ENCODE measurements around the gene PLD4. TPM values are rescaled to one million over a fixed set of nuclear protein-coding genes. Genes with fewer than 3 reads are reported as not detected.

Gene PLD4
- total RNA-seq, 4 donors from 2014 or later = under 0.01 to 0.42 (median 0.31) TPM; not detected in 1

- H3K27ac ChIP-seq = peak overlapping the region; percentile 90 to 98 (median 95)
- ATAC-seq = no peak
Observed at GRCh38 chr14:104966261-104966865, 41.7 kb downstream of the PLD4 start.

GRCh38 chr14:104966981-104967385 is 42.3 kb downstream of the PLD4 start:
- 0% methylated on average over 1 of the region's 8 CpGs; no CpG with 5 or more reads in 1 of the 2 donors for WGBS, 2 donors (ENCODE audit: low coverage in 1 of 2)
- Histone ChIP-seq H3K4me3 (peak overlapping the region in 1 of 2 donors; percentile 62), H3K9me3 (no peaks in the 10 kb centered on the region), H3K27ac (peak overlapping the region; percentile 90 to 98 (median 95)), H3K27me3 (no peaks in the 10 kb centered on the region), H3K36me3 (no peaks in the 10 kb centered on the region), H3K4me1 (peaks cover 2 to 94% (median 48%) of the 10 kb centered on the region in 3 donors)
- TF ChIP-seq POLR2AphosphoS5 (IDR thresholded peaks at IDR 0.05) (no peak), EP300 (IDR thresholded peaks at IDR 0.05) (no peak), CTCF (IDR thresholded peaks at IDR 0.05) (no peak), POLR2A (IDR thresholded peaks at IDR 0.05) (no peak)
- no peak for ATAC-seq

More at GRCh38 chr14:104966261-104966865, 41.7 kb downstream of the PLD4 start:
- WGBS, 2 donors (ENCODE audit: low coverage in 1 of 2) = 40% methylated on average over 2 of the region's 9 CpGs; no CpG with 5 or more reads in 1 of the 2 donors
- Histone ChIP-seq H3K4me3 (peak overlapping the region in 1 of 2 donors; percentile 62), H3K4me1 (peaks cover 2 to 93% (median 42%) of the 10 kb centered on the region in 3 donors), H3K27me3 (no peaks in the 10 kb centered on the region), H3K36me3 (no peaks in the 10 kb centered on the region), H3K9me3 (no peaks in the 10 kb centered on the region)
- TF ChIP-seq CTCF (IDR thresholded peaks at IDR 0.05) (no peak), EP300 (IDR thresholded peaks at IDR 0.05) (no peak), POLR2AphosphoS5 (IDR thresholded peaks at IDR 0.05) (no peak), POLR2A (IDR thresholded peaks at IDR 0.05) (no peak)

GRCh38 chr14:104967386-104968152 is 42.9 kb downstream of the PLD4 start:
- peak; percentile 55 for ATAC-seq
- Histone ChIP-seq H3K4me3 (peak overlapping the region; percentile 39 to 62), H3K27me3 (no peaks in the 10 kb centered on the region), H3K27ac (peak overlapping the region; percentile 90 to 98 (median 95)), H3K36me3 (no peaks in the 10 kb centered on the region), H3K9me3 (no peaks in the 10 kb centered on the region), H3K4me1 (peaks cover 5 to 94% (median 54%) of the 10 kb centered on the region in 3 donors)
- WGBS, 2 donors (ENCODE audit: low coverage in 1 of 2) = 0% methylated on average over 2 of the region's 36 CpGs; no CpG with 5 or more reads in 1 of the 2 donors
- TF ChIP-seq CTCF (IDR thresholded peaks at IDR 0.05) (no peak), EP300 (IDR thresholded peaks at IDR 0.05) (no peak), POLR2AphosphoS5 (IDR thresholded peaks at IDR 0.05) (peak; percentile 57), POLR2A (IDR thresholded peaks at IDR 0.05) (peak; percentile 32 to 35)

GRCh38 chr14:104968153-104968527 is 43.5 kb downstream of the PLD4 start:
- WGBS, 2 donors (ENCODE audit: low coverage in 1 of 2) = 0% methylated on average over 1 of the region's 12 CpGs; no CpG with 5 or more reads in 1 of the 2 donors

More at GRCh38 chr14:104968153-104968527, 43.5 kb downstream of the PLD4 start:
- Histone ChIP-seq H3K4me3 (peak overlapping the region; percentile 39 to 62), H3K4me1 (peaks cover 9 to 94% (median 59%) of the 10 kb centered on the region in 3 donors), H3K27ac (peak overlapping the region; percentile 90 to 98 (median 95)), H3K9me3 (no peaks in the 10 kb centered on the region), H3K27me3 (no peaks in the 10 kb centered on the region), H3K36me3 (no peaks in the 10 kb centered on the region)
- no peak for TF ChIP-seq POLR2A (IDR thresholded peaks at IDR 0.05)
- no peak for TF ChIP-seq EP300 (IDR thresholded peaks at IDR 0.05)
- TF ChIP-seq POLR2AphosphoS5 (IDR thresholded peaks at IDR 0.05) = no peak
- no peak for TF ChIP-seq CTCF (IDR thresholded peaks at IDR 0.05)
- peak; percentile 37 for ATAC-seq

Measured in gastroesophageal sphincter (tissue), 4 donors.